SK-MEL-5 (cell line): ENCODE results near the gene MEOX2. TPM values are rescaled to one million over a fixed set of nuclear protein-coding genes. Genes with fewer than 3 reads are reported as not detected.

ENCODE experiments used
- DNase-seq: peaks from one replicate; pipeline ENCODE4 v3.0.0-alpha.2; 2016; ENCODE audit warnings: low read depth, low spot score
- in situ Hi-C: cut with HindIII; loops from 2 replicates; pipeline ENCODE4 v1.10.0; 2016; ENCODE audit warnings: low sequenced_read_pairs, high pct_unique_total_duplicates, low pct_unique_long_range_greater_than_20kb
- total RNA-seq: library from RNA; depleted of rRNA; stranded (reverse); fragments of >200 nt; shearing (Covaris generic); gene quantifications from 2 replicates; pipeline ENCODE4 v1.2.3, GENCODE V29; 2014; rRNA removed

MEOX2 gene
- total RNA-seq, 1 experiment from 2014 or later: not detected

DNA sequence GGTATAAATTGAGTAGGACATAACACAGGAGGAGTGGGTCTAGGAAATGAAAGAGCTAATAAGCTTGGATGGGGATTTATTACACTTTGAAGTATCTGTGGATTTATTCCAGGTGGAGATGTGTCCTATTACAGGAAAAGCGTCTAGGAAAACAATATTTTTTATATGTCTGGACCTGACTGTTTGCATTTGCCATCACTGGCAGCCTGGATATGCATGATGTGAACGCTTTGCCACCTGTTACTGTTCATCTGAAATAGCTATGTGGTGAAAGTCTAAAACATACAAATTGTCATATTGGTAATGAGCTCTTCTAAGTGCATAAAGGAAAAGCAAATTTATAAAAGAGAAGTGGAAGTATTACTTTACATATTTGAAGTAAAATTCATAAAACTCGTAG lies 93.1 kb downstream of the MEOX2 start:
- no peak for DNase-seq
- in situ Hi-C loops: no loop called here

DNA sequence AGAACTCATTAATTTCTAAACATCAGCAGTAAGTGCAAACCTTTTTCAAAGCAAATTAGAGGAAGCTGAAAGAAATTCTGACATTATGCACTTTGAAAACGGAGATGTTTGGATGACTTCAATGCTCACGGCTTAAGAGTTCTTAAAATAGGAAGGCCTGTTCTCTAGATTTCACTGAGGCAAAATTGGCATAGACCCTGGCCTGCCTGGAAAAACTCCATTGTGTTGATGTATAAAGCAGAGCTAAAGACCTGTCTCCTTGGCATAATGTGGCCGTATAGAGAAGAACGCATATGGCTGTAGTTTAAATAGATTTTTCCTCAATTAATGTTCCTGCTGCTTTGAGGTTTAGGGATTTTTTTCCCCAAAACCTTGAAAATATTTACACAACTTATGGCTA lies 100.2 kb downstream of the MEOX2 start:
- DNase-seq: no peak
- in situ Hi-C loops: no loop called here

DNA sequence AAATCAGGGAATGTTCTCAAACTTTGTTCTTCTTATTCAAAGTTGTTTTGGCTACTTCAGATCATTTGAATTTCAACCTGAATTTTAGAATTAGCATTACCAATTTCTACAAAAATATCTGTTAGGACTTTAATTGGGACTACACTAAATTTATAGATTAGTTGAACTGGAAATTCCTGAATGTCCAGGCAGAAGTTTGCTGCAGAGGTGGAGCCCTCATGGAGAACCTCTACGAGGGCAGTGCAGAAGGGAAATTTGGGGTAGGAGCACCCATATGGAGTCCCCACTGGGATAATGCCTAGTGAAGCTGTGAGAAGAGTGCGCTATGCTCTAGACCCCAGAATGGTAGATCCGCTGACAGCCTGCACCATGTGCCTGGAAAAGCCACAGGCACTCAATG lies 101.9 kb downstream of the MEOX2 start:
- no peak for DNase-seq
- in situ Hi-C loops: no loop called here

DNA sequence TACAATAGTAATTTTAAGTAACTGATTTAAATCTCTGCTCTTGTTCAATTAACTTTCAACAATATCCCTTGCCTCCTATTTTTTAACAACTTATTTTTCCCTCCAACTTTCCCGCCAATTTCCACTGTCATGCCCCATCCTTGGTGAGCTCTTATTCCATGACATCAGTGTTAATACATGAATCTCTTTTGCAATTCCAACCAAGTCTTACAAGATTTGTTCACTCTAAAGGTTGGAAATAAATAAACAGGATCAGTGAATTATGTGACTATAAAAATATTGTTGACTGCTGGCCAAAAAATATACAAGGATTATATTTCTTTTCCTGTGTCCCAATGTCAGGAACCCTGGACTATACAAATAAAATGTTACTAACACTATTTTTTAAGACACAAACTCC lies 103.7 kb downstream of the MEOX2 start:
- in situ Hi-C loops: no loop called here

DNA sequence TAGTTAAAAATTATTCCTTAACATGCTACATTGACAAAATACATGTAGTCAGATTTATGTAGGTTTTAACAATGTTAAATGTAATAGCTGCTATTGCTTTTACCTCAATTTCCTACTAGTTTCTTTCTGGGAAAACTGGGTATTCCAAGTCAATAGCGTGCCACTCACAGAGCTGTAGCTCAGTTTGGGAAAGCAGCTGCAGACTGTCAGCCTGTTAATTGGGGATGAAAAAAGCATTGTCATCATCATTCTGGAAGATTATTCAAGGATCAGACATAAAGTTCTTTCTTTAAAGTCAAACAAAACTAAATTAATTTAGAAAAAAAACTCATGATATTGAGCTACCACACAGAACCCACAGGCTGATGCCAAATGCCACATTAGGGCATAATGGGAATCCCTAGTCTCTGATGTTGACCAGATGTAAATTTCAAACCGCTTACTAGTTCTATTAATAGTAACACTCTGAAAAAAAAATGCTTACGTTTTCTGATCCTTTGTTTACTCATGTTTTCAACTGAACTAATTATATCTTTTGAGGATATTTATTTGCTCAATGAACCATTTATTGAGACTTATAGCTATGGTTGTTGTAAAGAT lies 105.0 kb downstream of the MEOX2 start:
- no peak for DNase-seq
- in situ Hi-C loops: no loop called here

More for the DNA sequence above, 103.7 kb downstream of the MEOX2 start:
- no peak for DNase-seq

DNA sequence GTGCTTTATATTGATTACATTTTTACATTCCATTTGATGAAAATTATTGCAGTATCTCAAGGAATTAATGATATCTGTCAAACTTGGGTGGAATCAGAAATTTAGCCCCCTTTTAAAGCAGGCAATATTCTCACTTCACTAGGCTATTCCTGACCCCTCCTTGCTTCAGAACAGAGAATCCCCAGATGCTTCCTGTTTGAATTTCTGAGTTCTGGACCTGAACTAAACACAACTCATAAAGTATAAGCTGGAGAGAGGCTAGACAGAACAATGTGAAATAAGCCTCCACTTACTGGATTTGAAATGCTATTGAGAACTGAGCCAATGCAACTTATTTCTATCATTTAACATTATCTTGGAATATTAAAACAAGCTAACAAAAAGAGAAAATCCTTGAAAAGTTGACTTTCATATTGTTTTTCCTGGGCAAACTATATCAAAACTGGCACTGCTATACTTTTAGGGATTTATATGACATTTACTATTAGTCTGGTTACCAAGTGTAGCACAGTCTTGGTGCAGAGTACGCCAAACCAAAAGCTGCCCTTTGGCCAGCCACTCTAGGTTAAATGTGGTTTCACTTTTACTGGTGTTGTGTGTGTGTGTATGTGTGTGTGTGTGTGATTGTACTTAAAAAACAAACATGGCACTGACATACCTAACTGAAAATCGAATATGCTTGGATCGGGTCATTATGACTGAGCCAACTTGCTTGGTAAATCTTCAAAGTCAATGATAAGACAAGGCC lies 105.7 kb downstream of the MEOX2 start:
- in situ Hi-C loops: no loop called here
- no peak for DNase-seq

DNA sequence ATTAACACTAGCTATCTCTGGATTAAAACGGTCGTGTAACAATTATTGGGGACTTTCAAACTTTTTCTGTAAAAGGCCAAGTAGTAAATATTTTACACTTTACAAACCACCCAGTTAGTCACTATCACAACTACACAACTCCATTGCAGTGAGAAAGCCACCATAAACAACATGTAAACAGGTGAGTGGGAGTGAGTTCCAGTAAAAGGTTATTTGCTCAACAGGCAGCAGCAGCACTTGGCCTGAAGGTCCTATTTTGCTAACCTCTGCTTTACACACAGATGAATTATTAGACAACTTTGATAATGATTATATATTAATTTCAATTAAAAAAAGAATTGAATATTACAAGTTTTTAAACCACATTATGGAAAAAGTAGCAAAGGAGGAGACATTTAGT lies 108.9 kb downstream of the MEOX2 start:
- in situ Hi-C loops: no loop called here
- no peak for DNase-seq

DNA sequence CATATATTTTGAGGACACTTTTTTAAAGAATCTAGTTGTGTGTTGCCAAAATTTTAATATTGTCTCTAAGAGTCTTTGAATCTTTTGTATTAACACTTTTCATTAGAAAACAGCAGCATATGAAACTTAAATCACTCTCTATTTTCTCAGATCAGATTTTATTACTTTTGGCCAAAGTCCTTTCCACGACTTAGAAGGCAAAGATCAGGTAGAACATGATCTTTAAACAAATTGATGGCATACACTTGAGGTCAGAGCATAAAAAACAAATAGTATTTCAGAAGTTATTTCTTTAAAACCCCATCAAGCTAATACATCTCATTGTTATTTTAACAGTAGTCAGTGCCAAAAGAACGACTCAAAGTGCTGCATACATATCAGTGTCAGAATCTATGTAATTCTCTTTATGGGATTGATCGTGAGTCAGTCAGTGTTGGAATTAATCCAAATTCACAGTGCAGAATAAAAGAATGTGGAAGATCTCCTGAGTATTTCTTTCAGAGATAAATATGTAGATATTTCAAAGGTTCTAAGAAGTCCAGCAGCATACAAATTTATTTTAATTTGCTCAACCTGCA lies 115.1 kb downstream of the MEOX2 start:
- no peak for DNase-seq
- in situ Hi-C loops: no loop called here

DNA sequence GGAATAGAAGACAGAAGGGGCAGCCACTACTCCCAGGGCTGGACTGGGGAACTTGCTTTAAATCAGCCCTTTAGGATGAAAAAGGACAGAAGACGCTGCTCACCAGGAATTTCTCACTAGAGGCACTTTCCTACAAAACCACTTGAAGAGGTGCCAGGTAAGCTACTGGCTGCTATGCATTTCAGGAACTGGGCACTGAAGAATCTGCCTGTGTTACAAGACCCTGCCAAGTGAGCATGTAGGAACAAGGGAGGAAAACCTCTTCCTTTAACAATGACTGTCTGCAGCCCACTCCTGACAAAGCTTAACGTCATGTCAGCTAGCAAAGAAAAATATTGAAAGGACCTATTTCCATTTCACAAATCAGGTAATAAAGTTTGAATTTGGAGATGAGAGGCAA lies 118.8 kb downstream of the MEOX2 start:
- DNase-seq: no peak
- in situ Hi-C loops: no loop called here

DNA sequence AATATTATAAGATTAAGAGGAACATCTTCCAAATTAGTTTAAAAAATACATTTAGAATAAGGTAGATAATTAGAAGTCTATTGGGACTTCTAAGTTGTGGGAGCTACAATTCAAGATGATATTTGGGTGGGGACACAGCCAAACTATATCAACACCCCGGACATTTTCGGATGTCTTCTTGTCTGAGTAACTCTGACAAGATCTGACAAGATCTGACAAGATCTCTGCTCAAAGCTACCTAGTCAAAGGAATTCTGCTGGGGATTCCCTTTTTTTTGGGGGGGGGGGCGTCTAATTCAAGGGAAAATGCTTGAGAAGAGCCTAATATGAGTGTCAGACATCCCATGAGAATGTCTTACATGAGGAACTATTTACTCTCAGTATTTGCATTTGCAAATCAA lies 119.4 kb downstream of the MEOX2 start:
- DNase-seq: no peak
- in situ Hi-C loops: no loop called here

DNA sequence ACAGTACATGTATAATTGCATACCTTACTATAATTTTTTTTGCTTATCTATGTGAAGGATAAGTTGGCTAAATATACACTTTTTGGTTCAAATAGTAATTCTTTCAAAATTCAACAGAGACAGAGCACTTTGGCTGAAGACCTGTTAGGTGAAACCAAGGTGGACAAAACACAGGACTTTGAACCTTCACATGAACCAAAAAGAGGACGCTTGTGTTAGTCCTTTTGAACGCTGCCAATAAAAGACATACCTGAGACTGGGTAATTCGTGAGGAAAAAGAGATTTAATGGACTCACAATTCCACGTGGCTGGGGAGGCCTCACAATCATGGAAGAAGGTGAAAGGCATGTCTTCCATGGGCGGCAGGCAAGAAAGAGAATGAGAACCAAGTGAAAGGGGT lies 120.0 kb downstream of the MEOX2 start:
- DNase-seq: no peak
- in situ Hi-C loops: no loop called here

DNA sequence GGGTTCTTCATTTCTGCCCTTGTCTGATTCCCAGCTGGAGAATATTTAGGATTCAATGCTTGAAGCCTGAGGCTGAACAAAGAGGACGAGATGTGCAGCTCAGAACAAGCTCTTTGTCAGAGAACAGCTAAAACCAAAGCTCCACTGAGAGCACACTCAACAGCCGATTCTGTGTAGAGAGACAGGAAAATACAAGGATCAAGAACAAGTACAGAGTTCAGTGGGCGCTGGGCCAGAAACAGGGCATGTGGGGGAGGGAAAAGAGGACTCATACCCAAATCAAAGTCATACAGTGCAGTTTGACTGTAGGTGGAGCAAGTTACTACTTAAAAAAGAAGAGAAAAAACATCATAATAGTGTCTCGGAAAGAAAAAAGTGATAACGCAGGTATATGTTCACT lies 124.6 kb downstream of the MEOX2 start, which contains the start of gene AGMO:
AGMO (minus strand) TSS at position 181 of the 400 bp plus-strand sequence.
- peak; percentile 83 for DNase-seq

More for the DNA sequence above, 124.6 kb downstream of the MEOX2 start, which contains the start of gene AGMO:
- in situ Hi-C loops: no loop called here

Other genes with a start within 250 kb of the MEOX2 start
- 1.0 and 2.7 TPM in 2 replicates for gene AGMO, start 124.7 kb downstream of the MEOX2 start, total RNA-seq